ENCODE data around the gene SMC3. TPM values are rescaled to one million over a fixed set of nuclear protein-coding genes. Genes with fewer than 3 reads are reported as not detected.

SMC3 gene
- total RNA-seq, 2 experiments from 2014 or later = 46.8 to 48.0 TPM

DNA sequence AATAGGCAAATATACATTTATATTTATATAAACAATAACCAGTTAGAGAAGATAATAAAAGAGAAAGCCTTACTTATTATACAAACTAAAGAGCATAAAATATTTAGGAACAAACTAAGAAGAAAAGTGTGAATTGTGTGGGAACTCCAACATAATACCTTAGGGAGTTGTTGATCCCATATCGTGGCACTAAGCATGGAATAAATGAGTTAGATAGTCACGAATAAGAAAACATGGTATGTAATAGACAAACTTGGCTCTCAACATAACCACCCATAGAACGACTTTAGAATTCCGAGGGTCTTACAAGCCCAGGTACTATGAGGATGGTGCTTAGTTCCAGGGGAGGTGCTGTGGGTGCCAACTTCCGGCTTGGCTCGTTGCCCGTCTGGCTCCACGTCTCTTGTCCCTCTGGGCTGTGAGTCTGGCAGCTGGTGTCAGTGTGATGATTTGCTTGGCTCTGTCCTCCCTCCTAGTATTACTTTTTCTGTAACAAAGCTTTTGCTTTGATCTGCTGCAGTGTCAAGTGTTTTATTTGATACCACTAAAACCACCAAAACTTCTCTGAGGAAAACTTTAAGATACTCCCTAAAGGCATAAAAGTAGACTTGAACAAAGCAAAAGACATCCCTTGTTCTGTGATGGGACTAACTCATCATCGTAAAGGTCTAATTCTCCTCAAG, 67.2 kb downstream of the SMC3 start:
- H3K27me3 Mint-ChIP-seq = peaks cover 35% of the 10 kb centered on the region
- H3K9me3 Mint-ChIP-seq = no peaks in the 10 kb centered on the region
- Histone ChIP-seq H3K36me3 (ENCODE audit: insufficient read depth, low read length) (no peaks in the 10 kb centered on the region), H3K4me3 (ENCODE audit: low read length) (no peak overlapping the region), H3K27me3 (ENCODE audit: control insufficient read depth in 1 of 2, insufficient read depth in 2 of 2, low read length in 2 of 2) (peaks cover 0 to 3% of the 10 kb centered on the region in 2 experiments), H3K4me1 (ENCODE audit: insufficient read depth, low read length) (no peaks in the 10 kb centered on the region), H3K9me3 (ENCODE audit: control insufficient read depth in 1 of 2, insufficient read depth in 1 of 2, low read length in 2 of 2) (no peaks in the 10 kb centered on the region), H3K27ac (ENCODE audit: low read depth in 1 of 2, low read length in 2 of 2) (no peak overlapping the region)
- no peaks in the 10 kb centered on the region for H3K36me3 Mint-ChIP-seq (ENCODE audit: low read depth)
- H3K4me1 Mint-ChIP-seq (ENCODE audit: low read depth) = no peaks in the 10 kb centered on the region
- TF ChIP-seq, protein P1, sequence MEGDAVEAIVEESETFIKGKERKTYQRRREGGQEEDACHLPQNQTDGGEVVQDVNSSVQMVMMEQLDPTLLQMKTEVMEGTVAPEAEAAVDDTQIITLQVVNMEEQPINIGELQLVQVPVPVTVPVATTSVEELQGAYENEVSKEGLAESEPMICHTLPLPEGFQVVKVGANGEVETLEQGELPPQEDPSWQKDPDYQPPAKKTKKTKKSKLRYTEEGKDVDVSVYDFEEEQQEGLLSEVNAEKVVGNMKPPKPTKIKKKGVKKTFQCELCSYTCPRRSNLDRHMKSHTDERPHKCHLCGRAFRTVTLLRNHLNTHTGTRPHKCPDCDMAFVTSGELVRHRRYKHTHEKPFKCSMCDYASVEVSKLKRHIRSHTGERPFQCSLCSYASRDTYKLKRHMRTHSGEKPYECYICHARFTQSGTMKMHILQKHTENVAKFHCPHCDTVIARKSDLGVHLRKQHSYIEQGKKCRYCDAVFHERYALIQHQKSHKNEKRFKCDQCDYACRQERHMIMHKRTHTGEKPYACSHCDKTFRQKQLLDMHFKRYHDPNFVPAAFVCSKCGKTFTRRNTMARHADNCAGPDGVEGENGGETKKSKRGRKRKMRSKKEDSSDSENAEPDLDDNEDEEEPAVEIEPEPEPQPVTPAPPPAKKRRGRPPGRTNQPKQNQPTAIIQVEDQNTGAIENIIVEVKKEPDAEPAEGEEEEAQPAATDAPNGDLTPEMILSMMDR (IDR thresholded peaks at IDR 0.05) = no peak
- CTCF ChIA-PET = no interaction called here
- no peak overlapping the region for H3K27ac Mint-ChIP-seq
- ATAC-seq (ENCODE audit: poor library complexity) = no peak
- POLR2A ChIA-PET = no interaction called here
- DNase-seq = no peak
- intact Hi-C loops (cut with DNase I, micrococcal nuclease) = no loop called here
- no peak overlapping the region for H3K4me3 Mint-ChIP-seq

DNA sequence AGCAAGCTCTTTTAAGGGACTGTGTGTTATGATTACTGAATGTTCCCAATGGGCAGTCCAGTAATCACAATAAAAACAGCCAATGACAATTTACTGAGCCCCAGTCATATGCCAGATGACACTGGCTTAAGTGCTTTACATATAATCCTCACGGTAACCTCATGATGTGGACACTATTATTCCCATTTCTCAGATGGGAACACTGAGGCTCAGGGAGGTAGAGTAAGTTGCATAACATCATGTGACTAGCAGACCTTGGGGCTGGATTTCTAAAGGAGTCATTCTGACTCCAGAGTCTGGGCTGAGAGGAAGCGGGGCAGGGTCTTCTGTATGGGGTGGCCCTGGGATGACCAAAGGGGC, 69.1 kb downstream of the SMC3 start:
- ATAC-seq (ENCODE audit: poor library complexity) = no peak
- intact Hi-C loops (cut with DNase I, micrococcal nuclease) = no loop called here
- peaks cover 11% of the 10 kb centered on the region for H3K4me1 Mint-ChIP-seq (ENCODE audit: low read depth)

DNA sequence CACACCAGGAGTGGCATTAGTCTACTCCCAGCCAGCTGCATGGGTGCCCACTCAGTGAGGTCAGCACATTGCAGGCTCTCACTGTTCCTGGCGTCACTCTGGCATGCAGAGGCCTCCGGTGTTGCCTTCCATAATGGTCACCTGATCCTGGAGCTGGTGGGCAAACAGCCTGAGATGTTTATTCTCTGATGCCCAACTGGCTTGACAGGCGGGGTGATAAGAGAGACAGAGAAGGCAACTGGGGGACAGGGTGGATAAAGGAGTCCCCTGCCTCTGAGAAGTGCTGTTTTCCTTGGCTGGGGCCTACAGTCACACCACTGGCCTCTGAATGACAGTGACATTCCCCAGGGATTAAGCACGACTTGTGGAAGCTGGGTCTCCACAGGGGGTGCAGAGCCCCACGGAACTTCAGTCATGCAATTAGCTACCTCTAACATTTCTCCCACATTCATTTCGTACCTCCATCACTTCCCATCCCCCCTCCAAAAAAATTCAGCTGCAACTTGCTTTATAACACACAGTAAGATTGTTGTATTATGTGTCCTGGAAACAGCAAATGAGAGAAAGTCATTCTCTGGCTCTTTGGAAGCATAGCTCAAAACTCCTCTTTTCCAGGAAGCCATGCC, 69.5 kb downstream of the SMC3 start:
- intact Hi-C loops (cut with DNase I, micrococcal nuclease) = no loop called here
- TF ChIP-seq, protein P1 (IDR thresholded peaks at IDR 0.05) = no peak
- ChIA-PET CTCF (no interaction called here), POLR2A (interaction anchor here (1.1 kb wide), 1 partner anchor 35 kb away, joined by 3 read pairs; no protein-coding TSS in a partner anchor)
- no peak overlapping the region for H3K4me3 ChIP-seq (ENCODE audit: low read length)
- ATAC-seq (ENCODE audit: poor library complexity) (no peak), DNase-seq (no peak)
- no peaks in the 10 kb centered on the region for H3K9me3 ChIP-seq (ENCODE audit: control insufficient read depth in 1 of 2, insufficient read depth in 1 of 2, low read length in 2 of 2)
- no peak overlapping the region for H3K27ac ChIP-seq (ENCODE audit: low read depth in 1 of 2, low read length in 2 of 2)
- H3K9me3 Mint-ChIP-seq = no peaks in the 10 kb centered on the region
- H3K27me3 Mint-ChIP-seq = peaks cover 51% of the 10 kb centered on the region
- no peak overlapping the region for H3K4me3 Mint-ChIP-seq
- no peaks in the 10 kb centered on the region for H3K36me3 ChIP-seq (ENCODE audit: insufficient read depth, low read length)
- peaks cover 15% of the 10 kb centered on the region for H3K4me1 Mint-ChIP-seq (ENCODE audit: low read depth)
- H3K27ac Mint-ChIP-seq = no peak overlapping the region
- H3K4me1 ChIP-seq (ENCODE audit: insufficient read depth, low read length) = peaks cover 9% of the 10 kb centered on the region
- no peaks in the 10 kb centered on the region for H3K36me3 Mint-ChIP-seq (ENCODE audit: low read depth)
- peaks cover 3 to 12% of the 10 kb centered on the region in 2 experiments for H3K27me3 ChIP-seq (ENCODE audit: control insufficient read depth in 1 of 2, insufficient read depth in 2 of 2, low read length in 2 of 2)

More for the DNA sequence above, 69.1 kb downstream of the SMC3 start:
- Mint-ChIP-seq H3K27ac (no peak overlapping the region), H3K36me3 (ENCODE audit: low read depth) (no peaks in the 10 kb centered on the region), H3K27me3 (peaks cover 46% of the 10 kb centered on the region), H3K4me3 (no peak overlapping the region), H3K9me3 (no peaks in the 10 kb centered on the region)
- Histone ChIP-seq H3K36me3 (ENCODE audit: insufficient read depth, low read length) (no peaks in the 10 kb centered on the region), H3K4me1 (ENCODE audit: insufficient read depth, low read length) (peaks cover 8% of the 10 kb centered on the region), H3K9me3 (ENCODE audit: control insufficient read depth in 1 of 2, insufficient read depth in 1 of 2, low read length in 2 of 2) (no peaks in the 10 kb centered on the region), H3K27me3 (ENCODE audit: control insufficient read depth in 1 of 2, insufficient read depth in 2 of 2, low read length in 2 of 2) (peaks cover 0 to 7% of the 10 kb centered on the region in 2 experiments), H3K27ac (ENCODE audit: low read depth in 1 of 2, low read length in 2 of 2) (no peak overlapping the region), H3K4me3 (ENCODE audit: low read length) (no peak overlapping the region)
- CTCF ChIA-PET = no interaction called here
- POLR2A ChIA-PET = no interaction called here
- TF ChIP-seq, protein P1 (IDR thresholded peaks at IDR 0.05) = no peak
- no peak for DNase-seq
